Stimulated activated naive CD8-positive, alpha-beta T cell treated with anti-CD3 and anti-CD28 coated beads, Interleukin-15, Interleukin-2, amounts not matched to agents 100 U/mL and 50 U/mL, for 24 hours (primary cell): ENCODE measurements around the gene RAB8B.

Experiments used
- ATAC-seq: fragments of 150-1000 bp; cut with Tn5 transposase; one replicate; pipeline ENCODE4 v1.10.0; 2021
- DNase-seq: peaks from one replicate; pipeline ENCODE4 v3.0.0; 2021

RAB8B gene

GRCh38 chr15:63188926-63189871 is at the start of gene RAB8B:
RAB8B (plus strand) TSS chr15:63189606; CDS start chr15:63189625, 19 bp downstream.
- ATAC-seq (peak; percentile 90), DNase-seq (peak; percentile 100)

GRCh38 chr15:63140936-63141335 is 48.5 kb upstream of the RAB8B start:
- DNase-seq (no peak), ATAC-seq (no peak)

GRCh38 chr15:63145426-63145825 is 44.0 kb upstream of the RAB8B start:
- DNase-seq (no peak), ATAC-seq (no peak)

DNA sequence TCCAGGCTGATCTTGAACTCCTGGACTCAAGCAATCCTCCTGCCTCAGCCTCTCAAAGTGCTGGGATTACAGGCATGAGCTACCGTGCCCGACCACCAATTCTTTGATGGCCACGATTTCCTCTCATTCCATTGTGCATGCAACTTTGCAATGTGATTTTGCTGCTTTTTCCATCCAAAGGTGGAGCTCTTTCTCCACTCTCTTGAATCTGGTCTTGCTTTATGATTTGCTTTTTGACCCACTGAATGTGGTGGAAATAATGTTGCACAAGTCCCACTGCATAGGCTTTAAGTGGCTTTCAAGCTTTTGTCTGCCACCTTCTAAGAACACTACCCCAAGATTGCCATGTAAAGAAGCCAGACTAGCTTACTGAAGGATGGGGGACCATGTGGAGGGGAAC is 42.7 kb upstream of the RAB8B start:
- DNase-seq (no peak), ATAC-seq (no peak)

DNA sequence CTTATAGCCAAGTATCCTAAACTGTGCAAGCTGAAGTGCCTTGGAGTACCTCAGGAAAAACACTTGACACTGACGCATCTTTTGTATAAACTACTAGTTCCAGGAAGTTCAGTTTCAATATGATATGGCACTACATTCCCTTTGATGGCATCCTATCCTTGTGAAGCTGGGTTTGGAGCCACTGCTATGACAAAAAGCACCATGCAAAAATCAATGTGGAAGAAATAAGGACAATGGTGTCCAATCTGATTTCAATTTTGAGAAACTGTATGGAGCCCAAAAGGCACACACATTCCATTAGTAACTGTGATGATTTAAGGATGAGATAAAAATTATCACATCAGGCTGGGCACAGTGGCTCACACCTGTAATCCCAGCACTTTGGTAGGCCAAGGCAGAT is 37.7 kb upstream of the RAB8B start:
- no peak for ATAC-seq
- no peak for DNase-seq

GRCh38 chr15:63155486-63155885 is 33.9 kb upstream of the RAB8B start:
- no peak for ATAC-seq
- DNase-seq, result no peak

DNA sequence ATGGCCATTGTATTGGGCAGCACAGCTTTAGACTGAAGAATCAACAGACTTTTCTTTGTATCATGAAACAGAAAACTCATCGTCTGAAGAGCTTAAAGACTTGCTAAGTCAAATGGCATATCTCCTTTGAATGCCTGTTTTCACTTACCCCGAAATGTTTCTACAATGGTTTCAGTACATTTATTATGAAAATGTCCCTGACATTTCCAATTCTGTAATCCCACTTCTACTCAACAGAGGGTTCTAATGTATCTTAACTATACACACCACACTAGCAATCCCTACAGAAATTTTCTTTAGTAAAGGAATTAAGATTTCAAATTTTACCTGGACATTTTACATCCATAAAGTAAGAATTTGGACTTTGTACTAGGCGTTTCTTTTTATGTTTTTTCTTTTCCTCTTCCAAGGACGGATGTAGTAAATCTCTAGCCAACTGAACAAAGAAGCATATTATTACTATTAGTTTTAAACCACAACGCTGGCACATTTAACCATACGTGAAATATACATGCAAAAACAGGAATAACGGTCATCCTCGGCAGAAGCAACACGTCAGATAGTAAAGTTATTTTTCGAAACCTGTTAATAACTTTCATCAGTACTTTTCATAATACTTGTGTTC is 33.2 kb upstream of the RAB8B start:
- DNase-seq (no peak), ATAC-seq (no peak)

- peak; percentile 25 for DNase-seq
- no peak for ATAC-seq
Measured at GRCh38 chr15:63156755-63157117, 32.7 kb upstream of the RAB8B start.

- ATAC-seq, result peak; percentile 99
- DNase-seq, result peak; percentile 88
Measured at GRCh38 chr15:63157118-63157843, 32.1 kb upstream of the RAB8B start, which contains the start of gene RPS27L. RPS27L (minus strand) TSS chr15:63157477; CDS start chr15:63157405, 72 bp downstream.

- ATAC-seq (peak; percentile 33), DNase-seq (peak; percentile 38)
Measured at GRCh38 chr15:63157891-63158431, 31.4 kb upstream of the RAB8B start.

DNA sequence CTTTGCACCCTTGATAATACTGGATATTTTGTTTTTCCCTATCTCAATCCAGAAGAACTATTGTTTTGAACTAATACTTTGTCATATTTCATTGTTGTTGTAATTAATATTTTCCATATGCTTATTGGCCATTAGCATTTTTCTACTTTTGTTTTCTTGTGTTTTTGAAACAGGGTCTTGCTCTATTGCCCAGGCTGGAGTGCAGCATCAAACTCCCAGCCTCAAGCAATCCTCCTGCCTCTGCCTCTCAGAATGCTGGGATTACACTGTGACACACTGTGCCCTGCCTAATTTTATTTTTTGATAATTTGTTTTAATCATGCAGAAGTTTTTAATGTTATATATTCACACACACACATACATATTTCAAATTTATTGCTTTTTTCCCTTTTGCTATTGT is 28.8 kb upstream of the RAB8B start:
- no peak for DNase-seq
- no peak for ATAC-seq

DNA sequence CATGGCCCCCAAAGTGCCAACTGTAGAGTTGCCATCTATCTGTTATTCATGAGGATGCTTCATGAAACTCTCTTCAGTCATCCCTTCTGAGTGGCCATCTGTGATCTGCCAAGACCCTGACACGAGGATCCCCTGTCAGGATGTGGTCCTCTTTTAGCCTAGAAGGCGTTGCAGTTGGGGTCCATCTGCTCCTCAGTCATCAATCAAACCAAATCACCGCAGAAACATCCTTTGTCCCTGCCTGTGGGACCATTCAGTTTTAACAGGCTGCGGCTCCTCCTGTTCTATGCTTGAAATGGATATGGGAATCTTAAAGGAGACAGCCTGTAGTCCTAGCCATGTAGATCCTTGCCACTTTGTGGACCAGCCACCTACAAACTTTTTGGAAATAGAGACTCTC is 26.2 kb upstream of the RAB8B start:
- DNase-seq (no peak), ATAC-seq (no peak)

GRCh38 chr15:63165166-63165859 is 24.1 kb upstream of the RAB8B start:
- ATAC-seq (no peak), DNase-seq (no peak)

GRCh38 chr15:63166219-63166618 is 23.2 kb upstream of the RAB8B start:
- ATAC-seq (no peak), DNase-seq (no peak)

DNA sequence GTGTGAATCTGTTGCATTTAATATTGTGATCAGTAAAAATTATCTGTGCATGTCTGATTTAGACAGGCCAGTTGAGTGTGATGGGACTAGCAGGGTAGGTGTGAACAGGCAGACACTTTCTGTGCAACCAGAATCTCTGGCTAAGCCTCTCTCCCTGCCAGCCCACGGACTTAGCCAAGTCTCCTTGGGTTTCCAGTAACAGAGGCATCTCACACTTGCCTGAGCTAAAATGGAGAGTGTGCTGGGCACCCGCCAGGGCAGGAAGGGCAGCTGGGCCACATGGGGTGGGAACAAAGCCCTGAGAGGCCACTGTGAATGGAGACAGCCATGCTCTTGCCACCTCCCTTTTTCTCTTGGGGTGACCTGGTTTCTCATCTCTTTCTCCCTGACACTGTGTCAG is 19.6 kb upstream of the RAB8B start:
- no peak for ATAC-seq
- no peak for DNase-seq

GRCh38 chr15:63172376-63172775 is 17.0 kb upstream of the RAB8B start:
- ATAC-seq, result no peak
- no peak for DNase-seq

DNA sequence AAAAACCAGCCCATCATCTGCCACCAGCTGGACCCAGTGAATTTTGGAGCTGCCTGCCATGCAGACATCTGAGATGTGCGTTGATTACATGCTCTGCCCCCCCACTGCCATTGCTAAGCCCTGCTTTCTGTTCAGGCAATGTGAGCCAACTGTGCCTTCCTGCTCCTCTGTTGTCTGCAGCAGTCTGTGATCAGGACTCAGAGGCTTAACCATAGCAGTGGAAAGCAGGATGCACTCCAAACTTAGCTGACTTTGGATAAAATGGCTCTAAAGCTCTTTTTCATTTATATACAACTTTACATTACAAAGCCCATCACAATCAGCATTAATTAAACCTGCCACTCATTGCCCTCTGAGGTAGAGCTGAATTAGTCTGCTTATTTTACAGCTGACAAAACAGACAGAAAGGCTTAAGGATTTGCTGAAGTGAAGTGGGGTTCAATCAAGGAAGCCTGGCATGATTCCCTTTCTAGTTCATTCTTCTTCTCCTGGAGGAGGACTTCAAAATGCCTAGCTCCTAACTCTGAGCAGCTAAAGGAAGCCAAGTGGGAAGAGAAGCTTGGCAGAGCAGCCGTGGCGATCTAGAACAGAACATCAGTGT is 16.5 kb upstream of the RAB8B start:
- DNase-seq, result no peak
- ATAC-seq, result no peak

- DNase-seq (no peak), ATAC-seq (no peak)
Measured at GRCh38 chr15:63176302-63176701, 13.1 kb upstream of the RAB8B start.

DNA sequence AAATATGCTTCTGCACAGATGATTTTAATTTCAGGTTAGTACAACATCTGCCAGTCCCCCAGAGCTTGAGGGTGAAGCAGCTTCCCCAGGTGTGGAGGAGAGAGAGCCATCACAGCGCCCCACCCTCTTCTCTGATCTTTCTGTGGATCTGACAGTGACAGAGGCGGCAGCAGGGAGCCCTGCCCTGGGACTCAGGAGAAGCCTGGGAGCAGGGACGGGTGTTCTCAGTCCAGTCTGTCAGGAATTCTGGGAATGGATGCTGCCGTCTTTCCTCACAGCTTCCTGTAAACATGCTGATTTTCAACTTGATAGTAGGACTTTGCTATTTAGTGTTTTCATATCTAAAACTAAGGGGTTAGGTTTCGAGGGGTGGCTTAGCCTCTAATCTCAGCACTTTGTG is 11.4 kb upstream of the RAB8B start:
- no peak for ATAC-seq
- DNase-seq, result no peak

DNA sequence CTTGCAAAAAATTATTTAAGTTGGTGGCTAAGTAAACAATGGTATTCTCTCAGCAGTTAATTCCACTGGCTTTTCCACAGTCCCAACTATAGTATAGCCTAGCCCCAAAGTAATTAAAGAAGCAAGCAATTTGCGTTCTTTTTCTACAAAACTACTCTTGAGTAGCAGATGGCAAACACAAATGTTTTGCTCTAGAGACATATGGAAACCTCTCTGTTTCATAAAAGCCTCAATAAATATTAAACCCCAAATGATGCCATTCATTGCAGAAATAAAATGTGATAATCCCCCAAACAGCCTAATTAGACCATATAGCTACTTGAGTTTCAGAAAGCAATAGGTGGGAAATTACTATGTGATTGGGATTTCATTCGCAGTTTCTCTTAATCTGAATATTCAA is 8.7 kb upstream of the RAB8B start:
- DNase-seq (no peak), ATAC-seq (no peak)

GRCh38 chr15:63181648-63182047 is 7.8 kb upstream of the RAB8B start:
- DNase-seq (no peak), ATAC-seq (no peak)

DNA sequence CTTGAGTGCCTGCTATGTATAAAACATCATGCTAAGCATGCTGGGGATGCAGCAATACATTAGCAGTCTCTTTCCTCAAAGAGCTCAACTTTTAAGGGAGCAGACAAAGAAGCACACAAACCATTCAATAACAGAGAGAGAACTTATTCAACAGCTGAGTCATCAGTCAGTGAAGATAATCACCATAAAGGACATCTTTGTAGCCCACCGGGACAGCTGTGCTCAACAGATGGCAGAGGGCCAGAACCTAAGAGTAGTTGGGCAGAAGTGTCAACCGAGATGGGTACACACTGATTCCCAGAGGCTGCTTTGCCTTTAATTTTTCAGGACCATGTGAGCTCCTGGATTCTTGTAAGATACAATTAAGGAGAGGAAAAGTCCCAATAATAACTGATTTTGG is 4.2 kb upstream of the RAB8B start:
- ATAC-seq, result no peak

More for the DNA sequence above, 4.2 kb upstream of the RAB8B start:
- no peak for DNase-seq
